GM12874 (cell line): ENCODE data around the gene XRCC4.

Experiments used
- TF ChIP-seq, protein P1 (sequence below): IDR thresholded peaks from 2 replicates; pipeline ENCODE4 v1.5.1; 2011; ENCODE audit warnings: low read depth, mild to moderate bottlenecking, control low read depth, low read length, moderate library complexity; ENCODE audit not compliant: insufficient read depth

The XRCC4 gene

DNA sequence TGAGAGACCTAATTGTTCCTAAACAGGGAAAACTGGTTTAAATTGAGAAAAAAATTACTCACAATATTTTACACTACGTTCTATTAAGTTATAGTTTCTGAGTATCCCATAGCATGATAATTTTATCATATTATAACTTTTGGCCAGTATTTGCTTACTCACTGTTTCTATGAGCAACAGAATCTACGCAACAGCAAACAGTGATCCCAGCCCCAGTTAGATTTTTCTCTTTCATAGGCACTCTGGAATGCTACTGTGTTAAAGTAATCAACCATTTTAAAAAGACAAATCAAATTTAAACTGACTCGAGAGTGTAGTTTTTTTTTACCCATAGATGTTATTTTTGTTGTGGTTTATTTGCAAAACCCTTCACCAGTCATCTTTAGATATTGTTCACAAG, 107.2 kb downstream of the XRCC4 start:
- TF ChIP-seq, protein P1, sequence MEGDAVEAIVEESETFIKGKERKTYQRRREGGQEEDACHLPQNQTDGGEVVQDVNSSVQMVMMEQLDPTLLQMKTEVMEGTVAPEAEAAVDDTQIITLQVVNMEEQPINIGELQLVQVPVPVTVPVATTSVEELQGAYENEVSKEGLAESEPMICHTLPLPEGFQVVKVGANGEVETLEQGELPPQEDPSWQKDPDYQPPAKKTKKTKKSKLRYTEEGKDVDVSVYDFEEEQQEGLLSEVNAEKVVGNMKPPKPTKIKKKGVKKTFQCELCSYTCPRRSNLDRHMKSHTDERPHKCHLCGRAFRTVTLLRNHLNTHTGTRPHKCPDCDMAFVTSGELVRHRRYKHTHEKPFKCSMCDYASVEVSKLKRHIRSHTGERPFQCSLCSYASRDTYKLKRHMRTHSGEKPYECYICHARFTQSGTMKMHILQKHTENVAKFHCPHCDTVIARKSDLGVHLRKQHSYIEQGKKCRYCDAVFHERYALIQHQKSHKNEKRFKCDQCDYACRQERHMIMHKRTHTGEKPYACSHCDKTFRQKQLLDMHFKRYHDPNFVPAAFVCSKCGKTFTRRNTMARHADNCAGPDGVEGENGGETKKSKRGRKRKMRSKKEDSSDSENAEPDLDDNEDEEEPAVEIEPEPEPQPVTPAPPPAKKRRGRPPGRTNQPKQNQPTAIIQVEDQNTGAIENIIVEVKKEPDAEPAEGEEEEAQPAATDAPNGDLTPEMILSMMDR, result no peak

DNA sequence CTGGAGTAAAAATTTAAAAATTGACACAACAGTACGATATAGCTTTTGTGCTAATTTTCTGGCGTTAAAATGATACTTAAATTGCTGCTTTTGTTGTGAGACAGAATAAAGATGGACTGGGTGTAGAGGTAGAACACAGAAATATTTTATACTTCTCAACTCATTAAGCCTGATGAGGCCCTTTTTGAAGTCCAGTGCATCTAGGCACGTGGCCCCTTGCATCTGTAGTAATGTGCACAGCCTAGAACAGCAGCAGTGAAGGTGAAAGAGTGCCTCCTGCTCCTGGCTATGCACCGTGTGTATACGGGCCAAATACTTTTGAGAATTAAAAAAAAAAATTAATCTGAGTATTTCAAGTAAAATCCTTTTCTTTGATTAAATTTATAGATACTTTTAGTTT, 115.6 kb downstream of the XRCC4 start:
- TF ChIP-seq, protein P1, result no peak

DNA sequence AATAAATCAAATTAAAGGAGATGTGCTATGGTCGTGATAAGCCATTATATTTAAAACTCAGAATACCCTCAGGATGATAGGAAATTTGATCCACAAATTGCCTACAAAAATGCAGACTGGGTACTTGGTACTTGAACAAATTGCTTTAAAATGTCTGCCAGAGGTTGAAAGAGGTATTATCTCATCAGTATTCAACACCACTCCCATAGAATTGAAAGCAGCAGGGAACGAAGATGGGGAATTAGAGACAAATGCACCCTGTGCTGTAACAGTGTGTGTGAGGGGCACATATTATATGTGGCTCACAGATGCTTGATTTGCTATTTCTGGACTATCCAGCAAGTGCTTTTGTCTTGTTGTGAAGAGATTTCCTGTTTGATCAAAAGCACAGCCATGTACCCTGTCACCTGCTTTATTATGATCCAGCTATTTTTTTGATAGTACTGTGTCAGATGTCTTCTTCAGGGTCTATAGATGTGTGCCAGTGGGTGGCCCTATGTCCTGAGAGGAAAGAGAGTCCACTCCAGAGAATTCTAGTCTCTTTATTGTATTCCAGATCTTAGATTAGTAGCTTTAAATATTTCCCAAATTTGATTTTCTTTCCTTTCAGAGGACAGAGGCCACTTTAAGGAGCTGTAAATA, 120.1 kb downstream of the XRCC4 start:
- TF ChIP-seq, protein P1, result no peak

DNA sequence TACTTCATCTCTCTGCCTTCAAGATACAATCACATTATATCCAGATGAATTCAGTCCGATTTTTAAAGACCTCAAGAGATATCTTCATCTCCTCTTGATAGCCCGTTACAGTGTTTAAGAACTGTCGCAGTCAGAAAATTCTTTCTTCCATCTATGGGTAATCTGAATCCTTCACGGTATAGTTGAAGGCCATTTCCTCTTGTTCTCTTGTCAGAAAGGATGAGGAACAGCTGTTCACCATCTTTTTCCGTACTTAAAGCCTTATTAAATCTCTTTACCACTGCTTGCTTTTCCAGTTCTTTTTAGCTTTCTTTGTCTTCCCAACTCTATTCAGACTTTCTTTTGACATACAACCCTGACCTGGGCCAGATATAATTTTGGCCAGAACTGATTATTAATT, 121.8 kb downstream of the XRCC4 start:
- TF ChIP-seq, protein P1, result no peak

DNA sequence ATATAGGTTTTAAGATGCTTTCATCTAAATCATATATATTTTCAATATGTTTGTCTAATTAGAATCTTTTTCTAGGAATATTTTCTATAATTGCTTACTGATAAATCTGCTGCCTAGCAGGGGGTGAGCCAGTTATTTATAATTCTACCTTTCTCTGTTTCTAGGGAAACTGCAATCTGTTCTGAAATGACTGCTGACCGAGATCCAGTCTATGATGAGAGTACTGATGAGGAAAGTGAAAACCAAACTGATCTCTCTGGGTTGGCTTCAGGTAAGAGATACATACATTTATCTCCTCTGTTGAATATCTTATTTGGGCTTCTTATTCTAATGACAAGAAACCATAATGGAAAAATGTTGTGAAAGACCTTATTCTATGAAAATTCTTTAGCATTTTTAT, 127.3 kb downstream of the XRCC4 start:
- TF ChIP-seq, protein P1, result no peak

DNA sequence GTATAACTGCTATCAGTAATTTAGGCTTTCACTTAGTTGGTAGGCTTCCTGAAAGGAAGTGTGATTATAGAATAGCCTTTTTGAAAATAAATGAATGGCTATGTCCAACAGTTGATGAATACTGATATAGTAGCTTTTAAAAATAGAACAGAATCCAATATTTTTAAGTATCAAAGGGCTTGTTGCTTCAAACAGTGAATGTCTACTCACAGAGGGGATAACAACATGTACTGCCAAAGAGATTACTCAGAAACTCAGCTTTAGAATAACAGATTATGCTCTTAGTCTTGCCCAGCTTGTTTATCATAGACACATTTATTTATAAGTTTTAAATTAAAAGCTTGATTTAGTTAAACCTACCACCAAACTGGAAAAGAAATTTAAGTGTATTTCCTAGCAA, 132.6 kb downstream of the XRCC4 start:
- TF ChIP-seq, protein P1, result no peak

DNA sequence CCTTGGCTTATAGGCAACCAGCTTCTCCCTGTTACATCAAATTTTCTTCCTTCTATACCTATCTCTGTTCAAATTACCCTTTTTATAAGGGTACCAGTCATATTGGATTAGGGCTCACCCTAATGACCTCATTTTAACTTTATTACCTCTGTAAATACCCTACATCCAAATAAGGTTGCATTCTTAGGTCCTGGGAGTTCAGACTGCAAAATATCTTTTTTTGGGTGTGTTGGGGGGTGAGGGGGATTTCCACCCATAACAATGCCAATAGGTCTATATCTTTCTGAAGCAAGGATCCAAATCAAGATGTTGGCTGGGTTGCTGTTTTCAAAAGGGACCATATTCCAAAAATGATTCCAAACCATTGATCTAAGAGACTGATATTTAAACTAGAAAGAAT, 141.7 kb downstream of the XRCC4 start:
- TF ChIP-seq, protein P1, result no peak
